ENCODE results near the gene RTKN.

DNA sequence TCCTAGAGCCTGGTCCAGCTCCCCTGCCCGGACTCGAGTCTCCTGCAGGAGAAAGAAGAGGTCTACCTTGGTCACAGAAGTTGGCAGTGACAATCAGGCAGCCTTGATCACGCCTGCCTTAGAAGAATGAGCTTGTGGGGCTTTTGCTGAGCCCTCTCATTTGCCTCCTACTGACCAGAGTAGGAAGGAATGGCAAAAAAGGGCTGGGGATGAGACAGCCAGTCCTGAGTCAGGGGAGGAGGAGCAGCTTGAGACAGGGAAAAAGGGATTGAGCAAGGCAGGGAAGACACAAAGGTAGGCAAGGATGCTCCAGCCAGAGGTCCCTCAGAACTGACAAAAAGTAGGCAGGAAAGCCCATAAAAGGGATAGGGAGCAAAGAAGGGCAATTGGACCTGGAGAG is 14.2 kb downstream of the RTKN start:
- TF ChIP-seq EZH2 (IDR thresholded peaks at IDR 0.05; ENCODE audit: borderline replicate concordance) (no peak), EZH2phosphoT487 (IDR thresholded peaks at IDR 0.05; ENCODE audit: low read depth, severe bottlenecking, unreplicated experiment) (no peak)
- TF ChIP-seq, protein P1, sequence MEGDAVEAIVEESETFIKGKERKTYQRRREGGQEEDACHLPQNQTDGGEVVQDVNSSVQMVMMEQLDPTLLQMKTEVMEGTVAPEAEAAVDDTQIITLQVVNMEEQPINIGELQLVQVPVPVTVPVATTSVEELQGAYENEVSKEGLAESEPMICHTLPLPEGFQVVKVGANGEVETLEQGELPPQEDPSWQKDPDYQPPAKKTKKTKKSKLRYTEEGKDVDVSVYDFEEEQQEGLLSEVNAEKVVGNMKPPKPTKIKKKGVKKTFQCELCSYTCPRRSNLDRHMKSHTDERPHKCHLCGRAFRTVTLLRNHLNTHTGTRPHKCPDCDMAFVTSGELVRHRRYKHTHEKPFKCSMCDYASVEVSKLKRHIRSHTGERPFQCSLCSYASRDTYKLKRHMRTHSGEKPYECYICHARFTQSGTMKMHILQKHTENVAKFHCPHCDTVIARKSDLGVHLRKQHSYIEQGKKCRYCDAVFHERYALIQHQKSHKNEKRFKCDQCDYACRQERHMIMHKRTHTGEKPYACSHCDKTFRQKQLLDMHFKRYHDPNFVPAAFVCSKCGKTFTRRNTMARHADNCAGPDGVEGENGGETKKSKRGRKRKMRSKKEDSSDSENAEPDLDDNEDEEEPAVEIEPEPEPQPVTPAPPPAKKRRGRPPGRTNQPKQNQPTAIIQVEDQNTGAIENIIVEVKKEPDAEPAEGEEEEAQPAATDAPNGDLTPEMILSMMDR (IDR thresholded peaks at IDR 0.05; ENCODE audit: poor library complexity) = no peak
